H1 (cell line): ENCODE data around the gene DPP8. TPM values are rescaled to one million over a fixed set of nuclear protein-coding genes. Genes with fewer than 3 reads are reported as not detected.
"Not testable (repeated sequence)": the region's sequence is repeated elsewhere in the genome, so short reads cannot be mapped to it uniquely, and the experiment has no call there.

Experiments used
- CTCF ChIA-PET: fragments of 300-600 bp; sonication (Branson Sonifier 250); formaldehyde crosslinking; loops from one replicate; lab custom pipeline; 2021; ENCODE audit not compliant: partially characterized antibody; lab: Charles Lee
- POLR2A ChIA-PET: fragments of 300-600 bp; sonication (Branson Sonifier 250); formaldehyde crosslinking; loops from one replicate; lab custom pipeline; 2021; ENCODE audit warnings: inconsistent platforms; ENCODE audit not compliant: partially characterized antibody; lab: Charles Lee
- DNase-seq, 2 experiments: peaks; one replicate each; pipeline versions ENCODE4 v3.0.0 to v3.0.0-alpha.2; 2010 to 2022; ENCODE audit warnings: low spot score in 2 of 2, low read depth in 1 of 2, mixed read lengths in 1 of 2
- FAIRE-seq: peaks from 2 replicates; lab custom pipeline; 2011; peaks lifted over from hg19 to GRCh38; lab: Jason Lieb, UNC
- H2AFZ ChIP-seq: 2 replicates; pipeline ENCODE4 v1.8.1; 2012; ENCODE audit warnings: low read length, inconsistent platforms
- H2AK5ac ChIP-seq: 2 replicates; pipeline ENCODE4 v1.6.1; 2013; ENCODE audit warnings: low read depth, low read length
- H2BK120ac ChIP-seq: replicated peaks from 2 replicates; pipeline ENCODE3; 2013; ENCODE audit warnings: low read depth, low read length, inconsistent platforms
- H2BK12ac ChIP-seq: 2 replicates; pipeline ENCODE4 v1.6.1; 2013; ENCODE audit warnings: low read depth, low read length
- H2BK15ac ChIP-seq: 2 replicates; pipeline ENCODE4 v1.6.1; 2013; ENCODE audit warnings: low read length
- H2BK20ac ChIP-seq: 2 replicates; pipeline ENCODE4 v1.6.1; 2013; ENCODE audit warnings: low read length
- H2BK5ac ChIP-seq: 2 replicates; pipeline ENCODE4 v1.6.1; 2013; ENCODE audit warnings: low read depth, low read length
- H3K14ac ChIP-seq: 2 replicates; pipeline ENCODE4 v1.6.1; 2013; ENCODE audit warnings: inconsistent platforms; ENCODE audit not compliant: insufficient read length
- H3K18ac ChIP-seq: 2 replicates; pipeline ENCODE4 v1.6.1; 2013; ENCODE audit warnings: low read length; ENCODE audit errors: extremely low read depth
- H3K23ac ChIP-seq: 2 replicates; pipeline ENCODE4 v1.6.1; 2013; ENCODE audit warnings: inconsistent platforms; ENCODE audit not compliant: insufficient read length
- H3K23me2 ChIP-seq: 2 replicates; pipeline ENCODE4 v1.6.1; 2013; ENCODE audit warnings: low read depth, low read length
- H3K27ac ChIP-seq: 2 replicates; pipeline ENCODE4 v1.6.1; 2011; ENCODE audit warnings: low read depth, low read length, inconsistent platforms
- H3K27me3 ChIP-seq, 4 experiments: replicated peaks in 1 of 4; 1 replicate in 1 of 4; 2 replicates in 3 of 4; pipeline versions ENCODE4 v1.6.1 to v1.8.1; 2011 to 2013; ENCODE audit warnings: low read length in 3 of 4, mild to moderate bottlenecking in 3 of 4, inconsistent platforms in 2 of 4, mixed read lengths in 2 of 4, moderate library complexity in 1 of 4; ENCODE audit not compliant: control insufficient read depth in 3 of 4, insufficient read depth in 3 of 4; ENCODE audit errors: extremely low read depth in 1 of 4
- H3K36me3 ChIP-seq, 4 experiments: 2 replicates each; pipeline versions ENCODE4 v1.6.1 to v1.8.1; 2011 to 2013; ENCODE audit warnings: mild to moderate bottlenecking in 4 of 4, low read length in 3 of 4, moderate library complexity in 2 of 4, control low read depth in 1 of 4, inconsistent platforms in 1 of 4; ENCODE audit not compliant: insufficient read depth in 4 of 4, control insufficient read depth in 2 of 4
- H3K4ac ChIP-seq: replicated peaks from 2 replicates; pipeline ENCODE3; 2013; ENCODE audit warnings: low read length, low read depth, mixed read lengths, inconsistent platforms; ENCODE audit not compliant: insufficient read length
- H3K4me1 ChIP-seq, 4 experiments: replicated peaks in 1 of 4; 1 replicate in 1 of 4; 2 replicates in 3 of 4; pipeline versions ENCODE4 v1.6.1 to v1.8.1; 2011 to 2013; ENCODE audit warnings: low read length in 3 of 4, inconsistent platforms in 2 of 4, mixed read lengths in 1 of 4; ENCODE audit not compliant: insufficient read depth in 4 of 4, control insufficient read depth in 3 of 4
- H3K4me2 ChIP-seq, 2 experiments: 2 replicates each; pipeline versions ENCODE4 v1.6.1 to v1.8.1; 2011 to 2013; ENCODE audit warnings: low read depth in 2 of 2, low read length in 2 of 2, control low read depth in 1 of 2, inconsistent platforms in 1 of 2, mild to moderate bottlenecking in 1 of 2; ENCODE audit not compliant: insufficient read depth in 1 of 2
- H3K4me3 ChIP-seq, 4 experiments: fragments of 200-600, 300-600 bp in 1 of 4; sonication (generic), shearing (Covaris generic), sonication (Bioruptor Twin) in 1 of 4; 2 replicates each; pipeline versions ENCODE4 v1.5.1 to v1.8.1; 2011 to 2016; ENCODE audit warnings: low read length in 4 of 4, low read depth in 3 of 4, control low read depth in 2 of 4, inconsistent platforms in 2 of 4, mild to moderate bottlenecking in 2 of 4, mixed read lengths in 1 of 4, moderate library complexity in 1 of 4; ENCODE audit not compliant: insufficient read depth in 2 of 4; ENCODE audit errors: extremely low read depth in 1 of 4
- H3K56ac ChIP-seq: replicated peaks from 2 replicates; pipeline ENCODE3; 2013; ENCODE audit warnings: low read depth, mild to moderate bottlenecking, mixed read lengths, low read length, inconsistent platforms; ENCODE audit not compliant: insufficient read length
- H3K79me1 ChIP-seq: 2 replicates; pipeline ENCODE4 v1.6.1; 2013; ENCODE audit warnings: low read depth, low read length, control low read depth
- H3K79me2 ChIP-seq, 2 experiments: 2 replicates each; pipeline versions ENCODE4 v1.6.1 to v1.8.1; 2012 to 2013; ENCODE audit warnings: low read length in 2 of 2, mild to moderate bottlenecking in 2 of 2, inconsistent platforms in 1 of 2; ENCODE audit not compliant: insufficient read depth in 2 of 2, control insufficient read depth in 1 of 2
- H3K9ac ChIP-seq, 4 experiments: replicated peaks in 1 of 4; 1 replicate in 1 of 4; 2 replicates in 3 of 4; pipeline versions ENCODE4 v1.6.1 to v1.8.1; 2011 to 2013; ENCODE audit warnings: low read depth in 3 of 4, low read length in 3 of 4, control low read depth in 2 of 4, mild to moderate bottlenecking in 2 of 4, moderate library complexity in 2 of 4, inconsistent platforms in 1 of 4; ENCODE audit errors: extremely low read depth in 1 of 4
- H3K9me3 ChIP-seq, 2 experiments: 2 replicates each; pipeline versions ENCODE4 v1.6.1 to v1.8.1; 2012 to 2013; ENCODE audit warnings: mild to moderate bottlenecking in 2 of 2, moderate library complexity in 2 of 2, control low read depth in 1 of 2, inconsistent platforms in 1 of 2, low read depth in 1 of 2, low read length in 1 of 2, mixed read lengths in 1 of 2; ENCODE audit not compliant: insufficient read depth in 2 of 2
- H4K20me1 ChIP-seq, 2 experiments: replicated peaks in 1 of 2; 2 replicates each; pipeline versions ENCODE3 to v1.8.1; 2011 to 2013; ENCODE audit warnings: inconsistent platforms in 2 of 2, low read length in 2 of 2, mild to moderate bottlenecking in 1 of 2; ENCODE audit not compliant: insufficient read depth in 2 of 2, control insufficient read depth in 1 of 2
- H4K5ac ChIP-seq: 2 replicates; pipeline ENCODE4 v1.6.1; 2013; ENCODE audit warnings: low read length, low read depth, mixed read lengths, inconsistent platforms; ENCODE audit not compliant: insufficient read length
- H4K8ac ChIP-seq: 2 replicates; pipeline ENCODE4 v1.8.0; 2013; ENCODE audit warnings: mild to moderate bottlenecking, moderate library complexity, low read length, inconsistent platforms; ENCODE audit not compliant: insufficient read depth; ENCODE audit errors: extremely low read depth
- H4K91ac ChIP-seq: replicated peaks from 2 replicates; pipeline ENCODE3; 2013; ENCODE audit warnings: low read length, mixed read lengths, inconsistent platforms; ENCODE audit not compliant: insufficient read length
- CBX5 ChIP-seq: fragments of 300-800, 300-1000 bp; sonication (generic); IDR thresholded peaks from 2 replicates; pipeline ENCODE4 v1.7.1; 2016; ENCODE audit warnings: antibody characterized with exemption, low read length, low read depth
- CBX8 ChIP-seq: fragments of 300-800, 300-1000 bp; sonication (generic); IDR thresholded peaks from 2 replicates; pipeline ENCODE4 v1.7.1; 2016; ENCODE audit warnings: low read depth, low read length, borderline replicate concordance
- CHD1 ChIP-seq: IDR thresholded peaks from 2 replicates; pipeline ENCODE4 v1.6.1; 2012; ENCODE audit warnings: low read depth, low read length, improper control_type of control experiment
- CHD2 ChIP-seq: IDR thresholded peaks from 2 replicates; pipeline ENCODE4 v1.6.1; 2012; ENCODE audit warnings: low read length, improper control_type of control experiment
- E2F6 ChIP-seq: IDR thresholded peaks from 2 replicates; pipeline ENCODE4 v1.6.1; 2012; ENCODE audit warnings: inconsistent platforms
- ZNF274 ChIP-seq: IDR thresholded peaks from 2 replicates; pipeline ENCODE4 v1.7.0; 2012; ENCODE audit warnings: low read length, borderline replicate concordance; ENCODE audit errors: extremely low read depth
- WGBS, 2 experiments: shearing (Covaris generic) in 1 of 2; methylation state at CpG; one replicate each; pipeline versions ENCODE4 v1.1.6 to v1.1.7; 2013 to 2015; ENCODE audit warnings: low lambda C conversion rate in 2 of 2, mixed read lengths in 2 of 2, inconsistent platforms in 1 of 2, low coverage in 1 of 2, missing lambda C conversion rate in 1 of 2; ENCODE audit not compliant: insufficient replicate concordance in 2 of 2, insufficient coverage in 1 of 2, insufficient read length in 1 of 2; ENCODE audit errors: extremely low coverage in 1 of 2, missing lambda C conversion rate in 1 of 2; 5-methylcytosine and 5-hydroxymethylcytosine counted together
- polyA plus RNA-seq, 7 experiments: library from polyadenylated mRNA; depleted of rRNA in 3 of 7; stranded (reverse) in 5 of 7; unstranded in 2 of 7; fragments of >200 nt in 5 of 7; fragments of 200-250 nt in 2 of 7; gene quantifications; 1 replicate in 5 of 7; 2 replicates in 1 of 7; 4 replicates in 1 of 7; pipeline versions ENCODE4 v1.2.1 to v1.2.3, GENCODE V29; 2011 to 2013; ENCODE audit warnings: missing spikeins in 2 of 7, mixed read lengths in 2 of 7
- total RNA-seq: library from RNA; stranded (reverse); fragmentation: NEBNext Ultra II Directional; extraction: Animal tissue kit (Norgen Biotek cat#: 25700); gene quantifications from 2 replicates; pipeline ENCODE4 v1.2.1, GENCODE V29; 2021

DPP8 gene
- total and polyA plus RNA-seq, 2 of the 8 experiments (the other 6 are each of a cell fraction or from before 2014, with no cell fraction given) = 9.9 to 26.0 TPM

GRCh38 chr15:65553691-65554090 is 36.2 kb upstream of the DPP8 start (continued):
- TF ChIP-seq E2F6 (no peak), CHD2 (no peak), ZNF274 (no peak), CHD1 (no peak), CBX5 (no peak), CBX8 (no peak)

- peaks cover 10 to 33% (median 21%) of the 10 kb centered on the region in 4 experiments for H3K36me3 ChIP-seq
- H4K20me1 ChIP-seq = peaks cover 14 to 17% of the 10 kb centered on the region in 2 experiments
- CTCF ChIA-PET, H3K4me2 ChIP-seq, H3K23me2 ChIP-seq, H3K4ac ChIP-seq, H2AFZ ChIP-seq, H2BK5ac ChIP-seq, H2BK15ac ChIP-seq, H4K5ac ChIP-seq, H4K8ac ChIP-seq, H3K9ac ChIP-seq, H2BK12ac ChIP-seq, H3K9me3 ChIP-seq, DNase-seq, H3K4me3 ChIP-seq, H3K79me1 ChIP-seq, H3K27ac ChIP-seq, H4K91ac ChIP-seq, H3K4me1 ChIP-seq, H2AK5ac ChIP-seq, H3K56ac ChIP-seq, H3K27me3 ChIP-seq, H3K23ac ChIP-seq, H2BK120ac ChIP-seq, FAIRE-seq, H3K18ac ChIP-seq, H3K14ac ChIP-seq, H2BK20ac ChIP-seq: not testable (repeated sequence)
- 95% methylated on average over 4 of the region's 6 CpGs; no CpG with 5 or more reads in 1 of the 2 experiments for WGBS, 2 experiments
- POLR2A ChIA-PET = interaction anchor here (1.8 kb wide), 1 partner anchor 22 kb away, joined by 4 read pairs; no protein-coding TSS in a partner anchor
- peaks cover 6 to 46% of the 10 kb centered on the region in 2 experiments; a peak in 3 of 4 replicates for H3K79me2 ChIP-seq
Measured at GRCh38 chr15:65552851-65553250, 35.4 kb upstream of the DPP8 start.
